ENCODE results near the gene CFAP74.
A peak's percentile ranks its signal among the peaks of the same experiment; 100 is the strongest.

The CFAP74 gene

DNA sequence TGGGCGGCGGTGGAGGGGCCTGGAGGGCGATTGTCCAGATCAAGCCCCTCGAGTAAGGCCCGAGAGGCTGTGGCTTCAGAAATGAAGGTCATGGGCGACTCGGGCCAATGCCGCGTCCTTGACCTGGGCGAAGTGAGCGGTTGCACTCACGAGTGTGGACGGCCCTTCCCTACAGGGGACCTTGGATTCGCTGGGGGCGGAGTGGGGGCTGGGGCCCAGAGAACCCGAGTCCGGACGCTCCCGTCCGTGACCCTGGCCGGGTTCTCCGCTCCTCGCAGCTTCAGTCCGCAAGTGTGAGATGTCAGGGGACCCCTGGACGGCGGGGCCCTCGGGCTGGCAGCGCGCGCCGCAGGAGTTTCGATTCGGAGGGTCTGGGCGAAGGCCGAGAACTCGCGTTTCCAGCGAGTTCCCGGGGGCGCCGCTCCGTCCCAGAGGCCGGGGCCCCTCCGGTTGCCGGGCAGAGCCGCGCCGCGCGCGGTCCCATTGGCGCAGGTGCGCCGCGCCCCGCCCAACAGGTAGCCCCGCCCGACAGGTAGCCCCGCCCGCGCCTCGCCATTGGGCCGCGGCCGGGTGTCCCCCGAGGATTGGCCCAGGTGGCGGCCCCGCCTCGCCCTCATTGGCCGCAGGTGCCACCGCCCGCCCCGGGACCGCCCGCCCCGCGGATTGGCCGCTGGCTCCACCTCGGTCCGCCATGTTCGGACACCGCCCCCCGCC is 46.3 kb upstream of the CFAP74 start, which contains the start of gene PRKCZ (continued):
- TF ChIP-seq, protein P1, sequence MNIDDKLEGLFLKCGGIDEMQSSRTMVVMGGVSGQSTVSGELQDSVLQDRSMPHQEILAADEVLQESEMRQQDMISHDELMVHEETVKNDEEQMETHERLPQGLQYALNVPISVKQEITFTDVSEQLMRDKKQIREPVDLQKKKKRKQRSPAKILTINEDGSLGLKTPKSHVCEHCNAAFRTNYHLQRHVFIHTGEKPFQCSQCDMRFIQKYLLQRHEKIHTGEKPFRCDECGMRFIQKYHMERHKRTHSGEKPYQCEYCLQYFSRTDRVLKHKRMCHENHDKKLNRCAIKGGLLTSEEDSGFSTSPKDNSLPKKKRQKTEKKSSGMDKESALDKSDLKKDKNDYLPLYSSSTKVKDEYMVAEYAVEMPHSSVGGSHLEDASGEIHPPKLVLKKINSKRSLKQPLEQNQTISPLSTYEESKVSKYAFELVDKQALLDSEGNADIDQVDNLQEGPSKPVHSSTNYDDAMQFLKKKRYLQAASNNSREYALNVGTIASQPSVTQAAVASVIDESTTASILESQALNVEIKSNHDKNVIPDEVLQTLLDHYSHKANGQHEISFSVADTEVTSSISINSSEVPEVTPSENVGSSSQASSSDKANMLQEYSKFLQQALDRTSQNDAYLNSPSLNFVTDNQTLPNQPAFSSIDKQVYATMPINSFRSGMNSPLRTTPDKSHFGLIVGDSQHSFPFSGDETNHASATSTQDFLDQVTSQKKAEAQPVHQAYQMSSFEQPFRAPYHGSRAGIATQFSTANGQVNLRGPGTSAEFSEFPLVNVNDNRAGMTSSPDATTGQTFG (tag by site-specific recombination; IDR thresholded peaks at IDR 0.05; ENCODE audit: borderline replicate concordance), result no peak
- TF ChIP-seq ZNF423 (tag by site-specific recombination; IDR thresholded peaks at IDR 0.05) (0 out of 2 replicates have a peak, but pooled peaks have one; percentile 44), ZNF138 (tag by site-specific recombination; IDR thresholded peaks at IDR 0.05; ENCODE audit: borderline replicate concordance) (no peak), ZNF274 (IDR thresholded peaks at IDR 0.05; ENCODE audit: low read length) (no peak), ZNF274 (tag by site-specific recombination; IDR thresholded peaks at IDR 0.05; ENCODE audit: borderline replicate concordance) (no peak), ZNF658 (tag by site-specific recombination; IDR thresholded peaks at IDR 0.05) (no peak), ZBTB48 (tag by site-specific recombination; IDR thresholded peaks at IDR 0.05) (peak; percentile 76), ZNF621 (tag by site-specific recombination; IDR thresholded peaks at IDR 0.05) (no peak), SP3 (tag by site-specific recombination; IDR thresholded peaks at IDR 0.05) (peak; percentile 51; the same call in 1 of the 2 replicates), REPIN1 (tag by site-specific recombination; IDR thresholded peaks at IDR 0.05; ENCODE audit: low read depth) (no peak), ZFHX2 (tag by site-specific recombination; conservative IDR thresholded peaks at IDR 0.05) (peak; percentile 43; the same call in 1 of the 2 replicates), ZBTB8A (tag by site-specific recombination; IDR thresholded peaks at IDR 0.05) (0 out of 2 replicates have a peak, but pooled peaks have one; percentile 12), ZNF473 (tag by site-specific recombination; IDR thresholded peaks at IDR 0.05) (no peak), SP2 (tag by site-specific recombination; IDR thresholded peaks at IDR 0.05) (peak; percentile 28), ZNF843 (tag by site-specific recombination; IDR thresholded peaks at IDR 0.05) (no peak), ZNF785 (tag by site-specific recombination; IDR thresholded peaks at IDR 0.05) (peak; percentile 66; the same call in 1 of the 2 replicates), ZNF133 (tag by site-specific recombination; IDR thresholded peaks at IDR 0.05) (no peak), HOXD13 (CRISPR knock-in tag; IDR thresholded peaks at IDR 0.05; ENCODE audit: borderline replicate concordance) (no peak), ZBTB7A (tag by site-specific recombination; IDR thresholded peaks at IDR 0.05; ENCODE audit: low read depth) (peak; percentile 55; the same call in 1 of the 2 replicates), ZNF660 (tag by site-specific recombination; IDR thresholded peaks at IDR 0.05) (no peak)
- TF ChIP-seq, protein P2, sequence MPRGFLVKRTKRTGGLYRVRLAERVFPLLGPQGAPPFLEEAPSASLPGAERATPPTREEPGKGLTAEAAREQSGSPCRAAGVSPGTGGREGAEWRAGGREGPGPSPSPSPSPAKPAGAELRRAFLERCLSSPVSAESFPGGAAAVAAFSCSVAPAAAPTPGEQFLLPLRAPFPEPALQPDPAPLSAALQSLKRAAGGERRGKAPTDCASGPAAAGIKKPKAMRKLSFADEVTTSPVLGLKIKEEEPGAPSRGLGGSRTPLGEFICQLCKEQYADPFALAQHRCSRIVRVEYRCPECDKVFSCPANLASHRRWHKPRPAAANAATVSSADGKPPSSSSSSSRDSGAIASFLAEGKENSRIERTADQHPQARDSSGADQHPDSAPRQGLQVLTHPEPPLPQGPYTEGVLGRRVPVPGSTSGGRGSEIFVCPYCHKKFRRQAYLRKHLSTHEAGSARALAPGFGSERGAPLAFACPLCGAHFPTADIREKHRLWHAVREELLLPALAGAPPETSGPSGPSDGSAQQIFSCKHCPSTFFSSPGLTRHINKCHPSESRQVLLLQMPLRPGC (tag by site-specific recombination; IDR thresholded peaks at IDR 0.05), result no peak
- TF ChIP-seq, protein P3, sequence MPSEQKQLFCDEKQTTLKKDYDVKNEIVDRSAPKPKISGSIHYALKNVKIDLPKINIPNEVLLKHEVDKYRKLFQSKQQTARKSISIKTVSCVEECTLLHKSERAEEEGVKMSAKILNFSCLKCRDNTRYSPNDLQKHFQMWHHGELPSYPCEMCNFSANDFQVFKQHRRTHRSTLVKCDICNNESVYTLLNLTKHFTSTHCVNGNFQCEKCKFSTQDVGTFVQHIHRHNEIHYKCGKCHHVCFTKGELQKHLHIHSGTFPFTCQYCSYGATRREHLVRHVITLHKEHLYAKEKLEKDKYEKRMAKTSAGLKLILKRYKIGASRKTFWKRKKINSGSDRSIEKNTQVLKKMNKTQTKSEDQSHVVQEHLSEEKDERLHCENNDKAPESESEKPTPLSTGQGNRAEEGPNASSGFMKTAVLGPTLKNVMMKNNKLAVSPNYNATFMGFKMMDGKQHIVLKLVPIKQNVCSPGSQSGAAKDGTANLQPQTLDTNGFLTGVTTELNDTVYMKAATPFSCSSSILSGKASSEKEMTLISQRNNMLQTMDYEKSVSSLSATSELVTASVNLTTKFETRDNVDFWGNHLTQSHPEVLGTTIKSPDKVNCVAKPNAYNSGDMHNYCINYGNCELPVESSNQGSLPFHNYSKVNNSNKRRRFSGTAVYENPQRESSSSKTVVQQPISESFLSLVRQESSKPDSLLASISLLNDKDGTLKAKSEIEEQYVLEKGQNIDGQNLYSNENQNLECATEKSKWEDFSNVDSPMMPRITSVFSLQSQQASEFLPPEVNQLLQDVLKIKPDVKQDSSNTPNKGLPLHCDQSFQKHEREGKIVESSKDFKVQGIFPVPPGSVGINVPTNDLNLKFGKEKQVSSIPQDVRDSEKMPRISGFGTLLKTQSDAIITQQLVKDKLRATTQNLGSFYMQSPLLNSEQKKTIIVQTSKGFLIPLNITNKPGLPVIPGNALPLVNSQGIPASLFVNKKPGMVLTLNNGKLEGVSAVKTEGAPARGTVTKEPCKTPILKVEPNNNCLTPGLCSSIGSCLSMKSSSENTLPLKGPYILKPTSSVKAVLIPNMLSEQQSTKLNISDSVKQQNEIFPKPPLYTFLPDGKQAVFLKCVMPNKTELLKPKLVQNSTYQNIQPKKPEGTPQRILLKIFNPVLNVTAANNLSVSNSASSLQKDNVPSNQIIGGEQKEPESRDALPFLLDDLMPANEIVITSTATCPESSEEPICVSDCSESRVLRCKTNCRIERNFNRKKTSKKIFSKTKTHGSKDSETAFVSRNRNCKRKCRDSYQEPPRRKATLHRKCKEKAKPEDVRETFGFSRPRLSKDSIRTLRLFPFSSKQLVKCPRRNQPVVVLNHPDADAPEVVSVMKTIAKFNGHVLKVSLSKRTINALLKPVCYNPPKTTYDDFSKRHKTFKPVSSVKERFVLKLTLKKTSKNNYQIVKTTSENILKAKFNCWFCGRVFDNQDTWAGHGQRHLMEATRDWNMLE (tag by site-specific recombination; conservative IDR thresholded peaks at IDR 0.05; ENCODE audit: low read depth), result no peak
- TF ChIP-seq, protein P4, sequence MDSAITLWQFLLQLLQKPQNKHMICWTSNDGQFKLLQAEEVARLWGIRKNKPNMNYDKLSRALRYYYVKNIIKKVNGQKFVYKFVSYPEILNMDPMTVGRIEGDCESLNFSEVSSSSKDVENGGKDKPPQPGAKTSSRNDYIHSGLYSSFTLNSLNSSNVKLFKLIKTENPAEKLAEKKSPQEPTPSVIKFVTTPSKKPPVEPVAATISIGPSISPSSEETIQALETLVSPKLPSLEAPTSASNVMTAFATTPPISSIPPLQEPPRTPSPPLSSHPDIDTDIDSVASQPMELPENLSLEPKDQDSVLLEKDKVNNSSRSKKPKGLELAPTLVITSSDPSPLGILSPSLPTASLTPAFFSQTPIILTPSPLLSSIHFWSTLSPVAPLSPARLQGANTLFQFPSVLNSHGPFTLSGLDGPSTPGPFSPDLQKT (IDR thresholded peaks at IDR 0.05; ENCODE audit: borderline replicate concordance, low read depth, low read length), result no peak
- TF ChIP-seq, protein P5, sequence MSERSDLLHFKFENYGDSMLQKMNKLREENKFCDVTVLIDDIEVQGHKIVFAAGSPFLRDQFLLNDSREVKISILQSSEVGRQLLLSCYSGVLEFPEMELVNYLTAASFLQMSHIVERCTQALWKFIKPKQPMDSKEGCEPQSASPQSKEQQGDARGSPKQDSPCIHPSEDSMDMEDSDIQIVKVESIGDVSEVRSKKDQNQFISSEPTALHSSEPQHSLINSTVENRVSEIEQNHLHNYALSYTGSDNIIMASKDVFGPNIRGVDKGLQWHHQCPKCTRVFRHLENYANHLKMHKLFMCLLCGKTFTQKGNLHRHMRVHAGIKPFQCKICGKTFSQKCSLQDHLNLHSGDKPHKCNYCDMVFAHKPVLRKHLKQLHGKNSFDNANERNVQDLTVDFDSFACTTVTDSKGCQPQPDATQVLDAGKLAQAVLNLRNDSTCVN (tag by site-specific recombination; optimal IDR thresholded peaks at IDR 0.05), result peak; percentile 42
- TF ChIP-seq, protein P6, sequence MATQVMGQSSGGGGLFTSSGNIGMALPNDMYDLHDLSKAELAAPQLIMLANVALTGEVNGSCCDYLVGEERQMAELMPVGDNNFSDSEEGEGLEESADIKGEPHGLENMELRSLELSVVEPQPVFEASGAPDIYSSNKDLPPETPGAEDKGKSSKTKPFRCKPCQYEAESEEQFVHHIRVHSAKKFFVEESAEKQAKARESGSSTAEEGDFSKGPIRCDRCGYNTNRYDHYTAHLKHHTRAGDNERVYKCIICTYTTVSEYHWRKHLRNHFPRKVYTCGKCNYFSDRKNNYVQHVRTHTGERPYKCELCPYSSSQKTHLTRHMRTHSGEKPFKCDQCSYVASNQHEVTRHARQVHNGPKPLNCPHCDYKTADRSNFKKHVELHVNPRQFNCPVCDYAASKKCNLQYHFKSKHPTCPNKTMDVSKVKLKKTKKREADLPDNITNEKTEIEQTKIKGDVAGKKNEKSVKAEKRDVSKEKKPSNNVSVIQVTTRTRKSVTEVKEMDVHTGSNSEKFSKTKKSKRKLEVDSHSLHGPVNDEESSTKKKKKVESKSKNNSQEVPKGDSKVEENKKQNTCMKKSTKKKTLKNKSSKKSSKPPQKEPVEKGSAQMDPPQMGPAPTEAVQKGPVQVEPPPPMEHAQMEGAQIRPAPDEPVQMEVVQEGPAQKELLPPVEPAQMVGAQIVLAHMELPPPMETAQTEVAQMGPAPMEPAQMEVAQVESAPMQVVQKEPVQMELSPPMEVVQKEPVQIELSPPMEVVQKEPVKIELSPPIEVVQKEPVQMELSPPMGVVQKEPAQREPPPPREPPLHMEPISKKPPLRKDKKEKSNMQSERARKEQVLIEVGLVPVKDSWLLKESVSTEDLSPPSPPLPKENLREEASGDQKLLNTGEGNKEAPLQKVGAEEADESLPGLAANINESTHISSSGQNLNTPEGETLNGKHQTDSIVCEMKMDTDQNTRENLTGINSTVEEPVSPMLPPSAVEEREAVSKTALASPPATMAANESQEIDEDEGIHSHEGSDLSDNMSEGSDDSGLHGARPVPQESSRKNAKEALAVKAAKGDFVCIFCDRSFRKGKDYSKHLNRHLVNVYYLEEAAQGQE (tag by site-specific recombination; IDR thresholded peaks at IDR 0.05), result no peak
